Activated naive CD4-positive, alpha-beta T cell treated with anti-CD3 and anti-CD28 coated beads, Interleukin-2, amount 50 U/mL, for 16 hours (primary cell): Measurements from ENCODE around the gene ZNF844.
"Not testable (repeated sequence)": the region's sequence is repeated elsewhere in the genome, so short reads cannot be mapped to it uniquely, and the experiment has no call there.

Experiments used
- DNase-seq: peaks from one replicate; pipeline ENCODE4 v3.0.0-alpha.2; 2020

The ZNF844 gene

GRCh38 chr19:12092956-12093355 is 28.4 kb downstream of the ZNF844 start:
- no peak for DNase-seq

- DNase-seq, result no peak
Measured at GRCh38 chr19:12093777-12094176, 29.2 kb downstream of the ZNF844 start.

- DNase-seq, result no peak
Measured at GRCh38 chr19:12095111-12095790, 30.7 kb downstream of the ZNF844 start.

DNA sequence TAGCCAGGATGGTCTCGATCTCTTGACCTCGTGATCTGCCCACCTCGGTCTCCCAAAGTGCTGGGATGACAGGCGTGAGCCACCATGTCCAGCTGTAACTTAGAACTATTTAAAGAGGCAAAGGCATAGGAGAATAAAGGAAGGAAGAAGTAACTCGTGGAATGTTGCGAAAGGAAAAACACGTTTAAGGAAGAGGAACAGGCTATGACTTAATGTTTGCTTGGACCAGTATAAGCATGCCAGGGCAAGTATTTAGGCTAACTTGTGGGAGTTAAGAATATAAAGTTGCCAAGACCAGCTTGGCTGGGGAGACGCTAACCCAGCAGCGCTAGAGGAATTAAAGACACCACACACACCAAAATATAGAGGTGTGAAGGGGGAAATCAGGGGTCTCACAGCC is 33.5 kb downstream of the ZNF844 start:
- DNase-seq, result no peak

DNA sequence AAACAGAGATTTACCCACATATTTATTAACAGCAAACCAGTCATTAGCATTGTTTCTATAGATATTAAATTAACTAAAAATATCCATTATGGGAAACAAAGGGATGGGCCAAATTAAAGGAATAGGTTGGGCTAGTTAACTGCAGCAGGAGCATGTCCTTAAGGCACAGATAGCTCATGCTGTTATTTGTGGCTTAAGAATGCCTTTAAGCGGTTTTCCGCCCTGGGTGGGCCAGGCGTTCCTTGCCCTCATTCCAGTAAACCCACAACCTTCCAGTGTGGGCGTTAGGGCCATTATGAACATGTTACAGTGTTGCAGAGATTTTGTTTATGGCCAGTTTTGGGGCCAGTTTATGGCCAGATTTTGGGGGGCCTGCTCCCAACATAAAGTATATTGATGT is 39.4 kb downstream of the ZNF844 start:
- DNase-seq, result not testable (repeated sequence)

- no peak for DNase-seq
Measured at GRCh38 chr19:12111176-12111575, 46.6 kb downstream of the ZNF844 start.

GRCh38 chr19:12111943-12112637 is 47.6 kb downstream of the ZNF844 start:
- DNase-seq, result no peak

DNA sequence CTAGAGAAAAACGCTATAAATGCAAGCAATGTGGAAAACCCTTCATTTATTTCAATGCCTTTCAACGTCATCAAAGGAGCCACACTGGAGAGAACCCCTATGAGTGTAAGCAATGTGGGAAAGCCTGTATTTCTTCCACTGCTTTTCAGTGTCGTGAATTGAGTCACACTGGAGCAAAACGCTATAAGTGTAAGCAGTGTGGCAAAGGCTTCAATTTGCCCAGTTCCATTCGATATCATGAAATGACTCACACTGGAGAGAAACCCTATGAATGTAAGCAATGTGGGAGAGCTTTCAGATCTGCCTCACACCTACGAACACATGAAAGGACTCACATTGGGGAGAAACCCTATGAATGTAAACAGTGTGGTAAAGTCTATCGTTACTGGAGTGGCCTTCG is 48.2 kb downstream of the ZNF844 start:
- no peak for DNase-seq

DNA sequence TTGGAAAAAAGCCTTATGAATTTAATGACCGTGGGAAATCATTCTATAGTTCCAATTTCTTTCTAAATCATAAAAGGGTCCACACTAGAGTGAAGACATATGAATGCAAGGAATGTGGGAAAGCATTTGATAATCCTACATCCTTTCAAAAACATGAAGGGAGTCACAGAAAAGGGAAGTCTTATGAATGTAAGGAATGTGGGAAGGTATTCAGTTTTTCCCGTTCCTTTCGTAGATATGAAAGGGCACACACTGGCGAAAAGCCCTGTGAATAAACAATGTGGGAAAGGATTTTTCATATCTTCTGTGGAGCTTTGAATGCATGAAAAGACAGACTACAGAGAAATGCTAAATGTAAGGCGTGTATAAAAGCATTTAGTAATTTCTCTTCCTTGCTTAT is 48.6 kb downstream of the ZNF844 start:
- no peak for DNase-seq

GRCh38 chr19:12117201-12117970 is 52.9 kb downstream of the ZNF844 start:
- no peak for DNase-seq

DNA sequence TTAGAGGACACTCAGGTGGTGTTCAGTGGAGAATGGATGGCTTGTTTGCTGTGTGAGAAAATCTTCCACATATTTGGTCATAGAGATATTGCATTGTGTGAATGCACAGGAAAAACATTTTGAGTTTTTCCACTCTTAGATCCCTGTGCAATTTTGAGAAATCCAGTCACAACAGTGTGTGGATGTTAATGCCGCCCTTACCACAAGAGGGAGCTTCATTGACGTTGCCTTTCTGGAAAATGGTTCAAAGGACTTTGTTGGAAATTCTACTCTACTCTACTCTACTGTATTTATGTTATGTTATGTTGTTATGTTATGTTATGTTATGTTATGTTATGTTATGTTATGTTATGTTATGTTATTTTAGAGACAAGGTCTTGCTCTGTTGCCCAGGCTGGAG is 62.2 kb downstream of the ZNF844 start:
- no peak for DNase-seq
